Neural progenitor cell (in vitro differentiated cells): ENCODE data around the gene GOLGA7B.

Experiments
- CTCF ChIP-seq: fragments of 200-600 bp; sonication (generic); IDR thresholded peaks from 2 replicates; pipeline ENCODE4 v1.5.1; 2017; ENCODE audit warnings: antibody characterized with exemption, mild to moderate bottlenecking
- EZH2phosphoT487 ChIP-seq: fragments of 200-600 bp; sonication (generic); IDR thresholded peaks from 2 replicates; pipeline ENCODE4 v1.6.1; 2017; ENCODE audit warnings: antibody characterized with exemption

GRCh38 chr10:97865488-97865887 lies 15.8 kb downstream of the GOLGA7B start:
- TF ChIP-seq EZH2phosphoT487 (no peak), CTCF (no peak)
